ENCODE data around the gene RAC3. TPM values are rescaled to one million over a fixed set of nuclear protein-coding genes. Genes with fewer than 3 reads are reported as not detected.

The RAC3 gene
- 176 and 261 TPM in 2 replicates for total RNA-seq (2014; rRNA removed; shearing (Covaris generic))

DNA sequence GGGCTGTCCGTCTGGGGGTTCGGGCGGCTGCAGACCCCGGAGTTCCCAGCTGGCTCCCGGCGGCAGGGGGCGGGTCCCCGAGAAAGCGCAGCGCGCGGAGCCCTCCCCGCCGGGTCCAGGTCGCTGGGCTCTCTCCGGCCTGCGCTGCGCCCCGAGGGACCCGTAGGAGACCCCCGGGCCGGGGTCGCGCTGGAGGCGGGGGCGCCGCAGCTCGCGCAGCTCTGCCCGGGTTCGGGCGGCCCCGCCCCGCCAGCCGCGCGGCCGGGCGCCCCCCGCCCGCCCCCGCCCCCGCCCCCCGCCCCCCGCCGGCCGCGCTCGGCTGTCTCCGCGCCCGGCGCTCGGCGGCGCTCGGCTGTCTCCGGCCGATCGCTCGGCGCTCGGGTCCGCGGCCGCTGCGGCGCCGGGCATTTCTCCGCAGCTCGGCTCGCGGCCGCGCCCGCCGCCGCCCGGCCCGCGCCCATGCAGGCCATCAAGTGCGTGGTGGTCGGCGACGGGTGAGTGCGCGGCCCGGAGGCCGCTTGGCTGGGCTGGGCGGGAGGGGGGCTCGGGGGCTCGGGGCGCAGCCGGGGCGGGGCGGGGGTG lies at the start of gene RAC3:
Gene RAC3, plus strand, starts transcription at position 376 of the 582 bp plus-strand sequence. Its CDS starts 84 bp downstream, at position 460.
- in situ Hi-C loops (cut with HindIII; ENCODE audit: low sequenced_read_pairs) = no loop called here
- no peak for DNase-seq (ENCODE audit: low spot score)

GRCh38 chr17:81983011-81983638 lies 48.4 kb upstream of the RAC3 start:
- no peak for DNase-seq (ENCODE audit: low spot score)
- in situ Hi-C loops (cut with HindIII; ENCODE audit: low sequenced_read_pairs) = no loop called here

GRCh38 chr17:81983639-81984373 lies 47.7 kb upstream of the RAC3 start:
- DNase-seq (ENCODE audit: low spot score) = no peak
- in situ Hi-C loops (cut with HindIII; ENCODE audit: low sequenced_read_pairs) = no loop called here

DNA sequence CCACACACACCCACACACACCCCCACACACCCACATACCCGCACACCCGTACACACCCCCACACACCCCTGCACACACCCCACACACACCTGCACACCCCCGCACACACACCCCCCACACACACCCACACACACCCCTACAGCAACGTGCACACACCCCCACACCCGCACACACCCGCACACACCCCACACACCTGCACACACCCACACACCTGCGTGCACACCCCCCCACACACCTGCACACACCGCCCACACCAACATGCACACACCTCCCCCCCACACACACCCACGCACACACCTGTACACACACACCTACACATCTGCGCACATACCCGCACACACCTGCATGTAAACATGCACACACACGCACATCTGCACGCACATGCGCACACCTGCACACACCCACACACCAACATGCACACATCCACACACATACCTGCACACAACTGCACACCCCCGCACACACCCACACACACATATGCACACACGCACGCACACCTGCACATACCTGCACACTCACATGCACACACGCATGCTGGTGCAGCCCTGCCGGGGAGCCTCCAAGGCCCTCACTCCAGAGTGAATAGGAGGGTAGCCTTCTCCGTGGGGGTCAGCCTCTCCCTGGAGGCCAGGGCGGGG lies 46.6 kb upstream of the RAC3 start:
- DNase-seq (ENCODE audit: low spot score) = no peak
- in situ Hi-C loops (cut with HindIII; ENCODE audit: low sequenced_read_pairs) = no loop called here

GRCh38 chr17:81986606-81987005 lies 44.9 kb upstream of the RAC3 start:
- in situ Hi-C loops (cut with HindIII; ENCODE audit: low sequenced_read_pairs) = no loop called here
- DNase-seq (ENCODE audit: low spot score) = no peak

DNA sequence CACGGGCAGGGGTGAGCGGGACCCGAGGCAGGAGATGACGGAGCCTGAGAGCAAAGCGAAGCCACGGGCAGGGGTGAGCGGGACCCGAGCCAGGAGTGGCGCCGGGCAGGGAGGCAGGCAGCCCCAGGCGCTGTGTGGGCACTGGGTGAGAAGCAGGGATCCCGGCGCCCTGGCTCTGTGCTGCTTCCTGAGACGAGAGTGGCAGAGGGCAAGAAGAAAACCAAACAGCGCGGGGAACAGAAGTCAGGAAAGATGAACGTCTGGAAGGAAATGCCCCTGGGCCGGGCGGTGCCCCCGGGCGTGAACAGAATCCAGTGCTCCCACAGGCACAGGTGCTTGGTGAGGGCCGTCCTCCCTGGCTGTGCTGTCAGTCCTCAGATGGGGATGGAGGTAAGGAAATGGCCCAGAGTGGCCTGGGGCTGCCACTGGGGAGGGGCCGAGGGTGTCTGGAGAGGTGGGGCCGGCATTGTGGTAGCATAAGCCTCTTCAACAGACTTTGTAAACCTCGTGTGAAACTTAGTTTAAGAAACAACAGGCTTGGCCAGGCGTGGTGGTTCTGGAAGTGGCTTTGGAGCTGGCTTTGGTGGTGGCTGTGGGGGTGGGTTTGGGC lies 44.2 kb upstream of the RAC3 start:
- in situ Hi-C loops (cut with HindIII; ENCODE audit: low sequenced_read_pairs) = no loop called here
- no peak for DNase-seq (ENCODE audit: low spot score)

DNA sequence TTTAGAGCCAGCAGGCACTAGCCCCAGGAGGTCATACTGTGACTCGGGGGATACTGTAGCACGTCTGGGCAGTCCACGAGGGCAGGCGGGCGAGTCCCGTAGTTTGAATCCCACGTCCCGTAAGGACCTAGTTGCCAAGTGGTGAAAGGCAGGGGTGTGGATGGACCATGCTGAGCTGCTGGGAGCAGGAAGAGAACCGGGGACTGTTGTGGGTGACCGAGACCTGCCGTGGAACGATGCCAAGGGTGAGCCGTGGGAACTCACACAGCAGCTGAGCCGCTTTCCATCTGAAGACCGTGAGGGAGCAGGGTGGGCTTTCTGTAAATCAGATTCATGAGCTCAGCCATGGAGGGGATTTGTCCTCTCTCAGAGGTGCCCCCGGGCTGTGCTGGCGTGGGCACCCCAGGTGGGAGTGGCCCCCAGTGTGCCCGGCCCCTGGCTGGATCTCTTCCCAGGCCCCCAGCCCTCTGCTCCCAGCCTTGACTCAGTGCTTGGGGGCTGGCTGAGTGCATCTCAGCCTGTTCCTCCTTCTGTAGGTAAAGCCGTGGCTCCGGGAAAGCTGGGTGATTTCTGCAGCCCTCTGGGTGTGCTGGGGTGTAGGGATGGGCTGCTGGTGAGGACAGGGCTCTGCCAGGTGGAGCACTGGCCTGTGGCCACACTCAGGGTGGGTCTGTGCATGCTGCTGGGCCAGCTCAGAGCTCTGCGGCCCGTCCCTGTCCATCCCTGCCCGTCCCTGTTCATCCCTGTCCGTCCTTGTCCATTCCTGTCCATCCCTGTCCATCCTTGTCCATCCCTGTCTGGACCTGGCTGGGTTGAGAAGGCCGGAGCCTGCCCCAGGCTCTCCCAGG lies 40.4 kb upstream of the RAC3 start:
- no peak for DNase-seq (ENCODE audit: low spot score)
- in situ Hi-C loops (cut with HindIII; ENCODE audit: low sequenced_read_pairs) = no loop called here

- in situ Hi-C loops (cut with HindIII; ENCODE audit: low sequenced_read_pairs) = no loop called here
- DNase-seq (ENCODE audit: low spot score) = peak; percentile 76
Measured at GRCh38 chr17:81991684-81992305, 39.7 kb upstream of the RAC3 start.

DNA sequence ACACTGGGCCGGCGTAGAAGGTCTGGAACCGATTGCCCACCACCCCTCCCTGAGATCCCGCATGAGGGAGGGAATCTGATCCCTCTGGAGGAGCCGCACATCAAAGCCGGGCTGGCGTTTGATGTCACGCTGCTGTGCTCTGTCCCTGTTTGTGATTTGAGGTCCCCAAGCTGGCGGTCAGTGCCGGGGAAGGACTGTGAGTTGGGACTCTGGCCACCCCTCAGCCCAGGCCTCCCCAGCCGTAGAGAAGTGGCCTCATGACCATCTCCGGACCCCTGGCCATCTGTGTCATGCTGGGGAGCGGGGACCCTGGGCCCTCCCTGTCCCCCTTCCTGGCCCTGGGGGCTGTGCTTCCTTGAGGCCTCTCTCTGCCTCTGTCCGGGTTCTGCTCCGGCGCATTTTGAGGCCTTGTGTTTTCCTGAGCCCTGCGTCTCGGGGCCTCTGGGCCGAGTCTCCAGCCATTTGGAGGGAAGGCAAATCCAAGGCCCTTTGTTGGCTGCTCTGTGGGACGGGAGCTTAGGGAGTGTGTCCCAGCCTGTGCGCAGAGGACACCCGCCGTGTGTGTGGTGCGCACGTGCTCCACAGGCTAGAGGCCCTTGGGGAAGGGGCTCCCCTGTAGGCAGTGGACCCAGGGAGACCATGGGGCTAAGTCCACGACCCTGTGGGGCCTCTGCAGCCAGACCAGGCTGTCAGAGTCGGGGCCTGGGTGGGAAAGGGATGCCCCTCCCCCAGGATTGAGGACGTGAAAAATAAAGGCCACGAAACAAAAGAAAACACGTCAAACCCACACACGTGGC lies 39.0 kb upstream of the RAC3 start:
- no peak for DNase-seq (ENCODE audit: low spot score)
- in situ Hi-C loops (cut with HindIII; ENCODE audit: low sequenced_read_pairs) = no loop called here

- in situ Hi-C loops (cut with HindIII; ENCODE audit: low sequenced_read_pairs) = no loop called here
- no peak for DNase-seq (ENCODE audit: low spot score)
Measured at GRCh38 chr17:81993729-81994592, 37.5 kb upstream of the RAC3 start.

DNA sequence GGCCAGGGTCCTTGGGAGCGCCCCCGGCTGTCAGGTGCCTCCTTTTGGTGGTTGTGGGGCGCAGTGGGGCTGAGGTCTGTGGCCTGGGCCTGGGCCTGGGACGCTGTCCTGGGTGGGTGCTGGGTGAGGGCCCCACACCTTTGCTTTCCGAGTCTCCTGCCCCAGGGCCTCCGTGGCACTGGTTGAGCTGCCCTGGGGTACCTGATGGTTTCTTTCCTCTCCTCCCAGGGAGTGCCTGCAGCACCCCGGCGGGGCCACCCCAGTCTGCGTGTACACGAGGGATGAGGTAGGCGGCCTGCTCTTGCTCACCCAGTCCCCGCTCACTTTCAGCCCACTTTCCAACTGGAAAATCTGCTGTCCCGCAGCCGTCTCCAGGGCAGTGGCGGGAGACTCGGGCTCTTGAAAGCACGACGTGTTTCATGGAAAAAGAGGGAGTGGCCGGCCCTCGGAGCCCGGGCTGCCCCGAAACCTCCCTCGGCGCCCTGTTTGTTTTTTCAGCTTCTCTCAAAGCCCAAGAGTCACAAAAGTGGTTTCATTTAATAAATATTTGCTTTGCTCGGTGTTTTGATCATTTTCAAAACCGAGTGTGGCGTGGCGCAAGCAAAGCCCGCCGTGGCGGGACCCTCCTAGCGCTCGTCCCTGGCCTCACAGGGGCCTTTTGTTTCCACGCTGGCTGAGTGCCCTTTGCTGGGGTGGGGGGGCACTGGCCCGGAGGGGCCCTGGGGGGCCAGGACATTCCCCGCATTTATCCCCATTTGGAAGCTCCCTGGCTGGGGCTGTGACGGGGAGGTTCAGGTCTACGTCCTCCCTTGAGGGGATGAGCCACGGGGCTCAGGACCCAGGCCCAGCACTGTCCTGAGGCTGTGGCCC lies 36.6 kb upstream of the RAC3 start:
- in situ Hi-C loops (cut with HindIII; ENCODE audit: low sequenced_read_pairs) = no loop called here

DNA sequence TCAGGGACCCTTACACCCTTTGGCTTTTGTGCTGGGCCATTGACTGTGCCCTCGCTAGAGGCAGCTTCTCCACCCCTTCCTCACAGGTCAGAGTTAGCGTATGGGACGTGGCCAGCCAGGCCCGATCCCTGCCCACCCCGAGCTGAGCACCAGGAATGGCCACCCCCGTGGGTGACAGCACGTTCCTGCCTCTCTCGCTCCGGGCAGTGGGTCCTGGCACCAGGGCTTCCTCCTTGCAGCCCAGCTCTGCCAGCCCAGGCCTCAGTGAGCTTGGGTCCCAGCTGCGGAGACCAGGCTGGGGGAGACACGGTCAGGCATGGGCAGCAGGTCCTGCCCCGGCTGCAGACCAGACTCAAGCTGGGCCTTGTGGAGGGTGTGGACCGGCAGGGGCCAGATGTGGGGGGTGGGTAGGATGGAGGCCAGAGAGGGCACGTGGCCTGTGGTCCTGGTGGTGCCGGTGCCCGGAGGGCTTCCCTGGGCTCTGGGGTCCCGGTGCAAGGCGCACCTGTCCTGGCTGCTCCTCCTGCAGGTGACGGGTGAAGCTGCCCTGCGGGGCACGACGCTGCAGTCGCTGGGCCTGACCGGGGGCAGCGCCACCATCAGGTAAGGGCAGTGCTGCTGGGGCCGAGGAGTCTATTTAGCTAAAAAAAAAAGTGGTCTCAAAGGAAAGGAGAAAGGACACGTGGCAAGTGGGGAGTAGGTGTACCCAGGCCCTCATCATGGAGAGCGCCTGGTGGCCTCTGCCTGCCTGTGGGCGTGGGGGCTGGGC lies 35.8 kb upstream of the RAC3 start:
- in situ Hi-C loops (cut with HindIII; ENCODE audit: low sequenced_read_pairs) = no loop called here
- DNase-seq (ENCODE audit: low spot score) = no peak

More for the DNA sequence above, 36.6 kb upstream of the RAC3 start:
- DNase-seq (ENCODE audit: low spot score) = no peak

- in situ Hi-C loops (cut with HindIII; ENCODE audit: low sequenced_read_pairs) = no loop called here
- DNase-seq (ENCODE audit: low spot score) = no peak
Measured at GRCh38 chr17:81996232-81996756, 35.2 kb upstream of the RAC3 start.

GRCh38 chr17:81996757-81997441 lies 34.6 kb upstream of the RAC3 start:
- in situ Hi-C loops (cut with HindIII; ENCODE audit: low sequenced_read_pairs) = no loop called here
- no peak for DNase-seq (ENCODE audit: low spot score)

Measured in G401 (cell line).